ENCODE measurements around the gene ABCA6. TPM values are rescaled to one million over a fixed set of nuclear protein-coding genes. Genes with fewer than 3 reads are reported as not detected.

The ABCA6 gene
- total and polyA plus RNA-seq, 2 of the 13 experiments (the other 11 are each of a cell fraction or from before 2014, with no cell fraction given): 0.05 to 0.11 TPM

DNA sequence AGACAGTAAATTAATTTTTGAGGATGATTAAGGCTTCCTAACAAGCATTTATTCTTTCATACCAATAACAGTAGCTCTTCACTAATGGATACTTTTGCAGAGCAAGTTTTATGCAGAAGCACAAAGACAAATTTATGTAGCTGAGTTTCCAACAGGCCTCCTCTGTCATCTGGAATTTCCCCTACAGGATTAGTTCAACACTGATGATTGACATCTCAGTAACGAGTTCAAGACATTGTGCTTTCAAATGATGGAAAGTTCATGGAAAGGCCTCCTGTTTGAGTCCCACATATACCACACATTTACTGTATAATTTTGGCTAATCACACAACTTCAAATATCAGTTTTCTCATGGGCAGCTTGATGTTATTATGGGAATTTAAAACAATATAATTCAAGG lies 46.4 kb upstream of the ABCA6 start (continued):
- TF ChIP-seq ZBTB4 (CRISPR knock-in tag; IDR thresholded peaks at IDR 0.05; ENCODE audit: borderline replicate concordance): no peak
- TF ChIP-seq PRPF4 (IDR thresholded peaks at IDR 0.05; ENCODE audit: low read depth, low read length, poor library complexity, severe bottlenecking): no peak
- no peak for TF ChIP-seq RFXANK (CRISPR knock-in tag; IDR thresholded peaks at IDR 0.05)
- no peak for TF ChIP-seq ELF3 (CRISPR knock-in tag; IDR thresholded peaks at IDR 0.05)
- no peak for TF ChIP-seq CEBPG (CRISPR knock-in tag; IDR thresholded peaks at IDR 0.05)
- no peak for TF ChIP-seq HNRNPK (IDR thresholded peaks at IDR 0.05; ENCODE audit: low read depth, low read length, poor library complexity, severe bottlenecking)
- TF ChIP-seq ZNF264 (CRISPR knock-in tag; IDR thresholded peaks at IDR 0.05): no peak
- TF ChIP-seq REL (CRISPR knock-in tag; conservative IDR thresholded peaks at IDR 0.05): no peak
- TF ChIP-seq, protein P1, sequence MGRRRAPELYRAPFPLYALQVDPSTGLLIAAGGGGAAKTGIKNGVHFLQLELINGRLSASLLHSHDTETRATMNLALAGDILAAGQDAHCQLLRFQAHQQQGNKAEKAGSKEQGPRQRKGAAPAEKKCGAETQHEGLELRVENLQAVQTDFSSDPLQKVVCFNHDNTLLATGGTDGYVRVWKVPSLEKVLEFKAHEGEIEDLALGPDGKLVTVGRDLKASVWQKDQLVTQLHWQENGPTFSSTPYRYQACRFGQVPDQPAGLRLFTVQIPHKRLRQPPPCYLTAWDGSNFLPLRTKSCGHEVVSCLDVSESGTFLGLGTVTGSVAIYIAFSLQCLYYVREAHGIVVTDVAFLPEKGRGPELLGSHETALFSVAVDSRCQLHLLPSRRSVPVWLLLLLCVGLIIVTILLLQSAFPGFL (CRISPR knock-in tag; IDR thresholded peaks at IDR 0.05): no peak

GRCh38 chr17:69187294-69187693 lies 45.6 kb upstream of the ABCA6 start:
- H3K9ac ChIP-seq (ENCODE audit: insufficient read depth, low read depth, low read length): no peak overlapping the region
- BruUV-seq (replicated peaks): no TSS peak
- FAIRE-seq: no peak
- H3K4me2 ChIP-seq (ENCODE audit: low read depth, low read length): no peak overlapping the region
- no peak overlapping the region for H2AFZ ChIP-seq (ENCODE audit: low read length)
- TF ChIP-seq KAT2B (IDR thresholded peaks at IDR 0.05; ENCODE audit: borderline replicate concordance, low read depth, low read length): no peak
- TF ChIP-seq ZNF577 (CRISPR knock-in tag; IDR thresholded peaks at IDR 0.05; ENCODE audit: borderline replicate concordance, low read depth): no peak
- TF ChIP-seq NR2F2 (IDR thresholded peaks at IDR 0.05; ENCODE audit: borderline replicate concordance, low read depth): no peak
- no peaks in the 10 kb centered on the region for H3K79me2 ChIP-seq (ENCODE audit: insufficient read depth, low read length)
- no peak for DNase-seq (ENCODE audit: low spot score)
- in situ Hi-C loops (cut with HindIII; ENCODE audit: extremely low pct_ligation_motif_present, low pct_unique_long_range_greater_than_20kb) (no loop called here), intact Hi-C loops (cut with micrococcal nuclease; ENCODE audit: unreplicated experiment) (no loop called here)
- H3K27ac ChIP-seq (ENCODE audit: extremely low read length, insufficient read depth, low read length): no peak overlapping the region
- H3K9me3 ChIP-seq (ENCODE audit: low read length): no peaks in the 10 kb centered on the region
- ChIA-PET CTCF (ENCODE audit: low intra/inter-chr PET ratio, low total read pairs) (no interaction called here), POLR2A (no interaction called here)
- no peaks in the 10 kb centered on the region for H4K20me1 ChIP-seq (ENCODE audit: insufficient read depth, low read length)
- H3K4me3 ChIP-seq (replicated peaks in 1 of 3; ENCODE audit: insufficient read depth in 1 of 3, low read depth in 2 of 3, low read length in 3 of 3): no peak overlapping the region
- peaks cover 0 to 11% of the 10 kb centered on the region in 2 experiments; a peak in 1 of 5 replicates for H3K27me3 ChIP-seq (ENCODE audit: control insufficient read depth in 1 of 2, insufficient read depth in 2 of 2, low read length in 2 of 2)
- no peak for ATAC-seq
- no peaks in the 10 kb centered on the region for H3K4me1 ChIP-seq (ENCODE audit: insufficient read depth, low read length)
- no peaks in the 10 kb centered on the region for H3K36me3 ChIP-seq (replicated peaks in 1 of 2; ENCODE audit: control insufficient read depth in 1 of 2, insufficient read depth in 2 of 2, low read length in 2 of 2)

All from HepG2 (cell line).